Endodermal cell (in vitro differentiated cells): ENCODE measurements around the gene SLCO4C1. TPM values are rescaled to one million over a fixed set of nuclear protein-coding genes. Genes with fewer than 3 reads are reported as not detected.

ENCODE experiments used
- DNase-seq: peaks from one replicate; pipeline ENCODE4 v3.0.0-alpha.2; 2017
- H3K27ac ChIP-seq: 2 replicates; pipeline ENCODE4 v1.5.1; 2013; ENCODE audit warnings: mild to moderate bottlenecking, low read depth, low read length, moderate library complexity
- H3K27me3 ChIP-seq: 2 replicates; pipeline ENCODE4 v1.6.1; 2013; ENCODE audit warnings: mild to moderate bottlenecking, low read length, moderate library complexity; ENCODE audit not compliant: insufficient read depth, control insufficient read depth, poor library complexity, severe bottlenecking
- H3K36me3 ChIP-seq: 2 replicates; pipeline ENCODE4 v1.7.0; 2013; ENCODE audit warnings: mild to moderate bottlenecking, low read length, moderate library complexity; ENCODE audit not compliant: control insufficient read depth, insufficient read depth
- H3K4me1 ChIP-seq: one replicate; pipeline ENCODE4 v1.7.0; 2013; ENCODE audit warnings: low read length; ENCODE audit not compliant: control insufficient read depth, insufficient read depth
- H3K4me3 ChIP-seq: 2 replicates; pipeline ENCODE4 v1.5.1; 2013; ENCODE audit warnings: mild to moderate bottlenecking, low read length, moderate library complexity
- H3K9ac ChIP-seq: 2 replicates; pipeline ENCODE4 v1.6.1; 2013; ENCODE audit warnings: mild to moderate bottlenecking, low read length, moderate library complexity; ENCODE audit not compliant: poor library complexity, severe bottlenecking; ENCODE audit errors: extremely low read depth
- H3K9me3 ChIP-seq: 2 replicates; pipeline ENCODE4 v1.6.1; 2013; ENCODE audit warnings: mild to moderate bottlenecking, low read length, moderate library complexity; ENCODE audit not compliant: control insufficient read depth
- H3K27ac Mint-ChIP-seq: 2 replicates; pipeline ENCODE4 v1.8.0; 2020; ENCODE audit warnings: mixed read lengths
- H3K27me3 Mint-ChIP-seq: 2 replicates; pipeline ENCODE4 v1.8.0; 2021; ENCODE audit warnings: mild to moderate bottlenecking, mixed read lengths; ENCODE audit not compliant: insufficient read depth
- H3K36me3 Mint-ChIP-seq: 2 replicates; pipeline ENCODE4 v1.8.0; 2020; ENCODE audit warnings: low read depth, mixed read lengths
- H3K4me1 Mint-ChIP-seq: 2 replicates; pipeline ENCODE4 v1.8.0; 2020; ENCODE audit warnings: mixed read lengths
- H3K4me3 Mint-ChIP-seq: 2 replicates; pipeline ENCODE4 v1.8.0; 2020; ENCODE audit warnings: mild to moderate bottlenecking, moderate library complexity, mixed read lengths
- H3K9me3 Mint-ChIP-seq: 2 replicates; pipeline ENCODE4 v1.8.0; 2020; ENCODE audit warnings: mild to moderate bottlenecking, mixed read lengths
- WGBS, 2 experiments: methylation state at CpG; one replicate each; pipeline versions ENCODE4 v1.1.5 to v1.1.7; 2013; ENCODE audit warnings: missing lambda C conversion rate in 2 of 2, mixed read lengths in 1 of 2; ENCODE audit not compliant: insufficient coverage in 1 of 2, insufficient read length in 1 of 2; 5-methylcytosine and 5-hydroxymethylcytosine counted together
- total RNA-seq, 2 donors: library from RNA; stranded (reverse); fragmentation: NEBNext Ultra II Directional in 1 of 2; extraction: Animal tissue kit (Norgen Biotek cat#: 25700) in 1 of 2; gene quantifications; 2 replicates in 1 of 2; 3 replicates in 1 of 2; pipeline ENCODE4 v1.2.1, GENCODE V29; 2021
- TF ChIP-seq, protein P1 (sequence below): fragments of 200-600 bp; sonication (generic); conservative IDR thresholded peaks from 2 replicates; pipeline ENCODE4 v1.5.0; 2021; ENCODE audit warnings: antibody characterized with exemption, mild to moderate bottlenecking

SLCO4C1 gene
- total RNA-seq, 2 donors from 2014 or later, result 1.9 to 3.6 TPM

- peaks cover 19% of the 10 kb centered on the region for H3K27me3 Mint-ChIP-seq
Measured at GRCh38 chr5:102218159-102218558, 77.9 kb downstream of the SLCO4C1 start.

DNA sequence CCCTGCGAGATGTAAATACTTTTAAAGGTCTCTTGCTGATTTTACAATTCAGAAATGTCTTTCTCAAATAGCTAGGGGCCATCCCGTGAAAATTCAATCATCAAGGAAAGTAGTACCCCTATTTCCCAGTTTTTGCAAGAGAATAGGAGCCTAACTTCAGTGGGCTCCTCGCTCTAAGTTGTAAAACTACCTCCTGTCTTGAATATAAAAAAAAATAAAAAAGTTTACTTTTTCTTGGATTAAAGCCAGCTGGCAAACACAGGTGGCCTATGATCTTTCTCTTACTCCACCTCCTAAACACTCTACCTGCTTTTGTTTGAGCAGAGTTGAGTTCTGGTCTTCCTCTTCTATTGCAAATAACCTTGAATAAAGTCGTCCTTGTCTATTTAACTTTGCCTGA, 79.4 kb downstream of the SLCO4C1 start:
- H3K27ac ChIP-seq, result no peak overlapping the region
- Mint-ChIP-seq H3K4me1 (peaks cover 11% of the 10 kb centered on the region), H3K4me3 (no peak overlapping the region), H3K9me3 (peaks cover 14% of the 10 kb centered on the region), H3K27ac (no peak overlapping the region), H3K36me3 (peaks cover 2% of the 10 kb centered on the region), H3K27me3 (peaks cover 26% of the 10 kb centered on the region)
- no peak for DNase-seq
- H3K4me3 ChIP-seq, result no peak overlapping the region
- H3K9ac ChIP-seq, result no peak overlapping the region
- H3K27me3 ChIP-seq, result no peaks in the 10 kb centered on the region
- no peaks in the 10 kb centered on the region for H3K36me3 ChIP-seq
- H3K9me3 ChIP-seq, result peaks cover 6% of the 10 kb centered on the region
- TF ChIP-seq, protein P1, sequence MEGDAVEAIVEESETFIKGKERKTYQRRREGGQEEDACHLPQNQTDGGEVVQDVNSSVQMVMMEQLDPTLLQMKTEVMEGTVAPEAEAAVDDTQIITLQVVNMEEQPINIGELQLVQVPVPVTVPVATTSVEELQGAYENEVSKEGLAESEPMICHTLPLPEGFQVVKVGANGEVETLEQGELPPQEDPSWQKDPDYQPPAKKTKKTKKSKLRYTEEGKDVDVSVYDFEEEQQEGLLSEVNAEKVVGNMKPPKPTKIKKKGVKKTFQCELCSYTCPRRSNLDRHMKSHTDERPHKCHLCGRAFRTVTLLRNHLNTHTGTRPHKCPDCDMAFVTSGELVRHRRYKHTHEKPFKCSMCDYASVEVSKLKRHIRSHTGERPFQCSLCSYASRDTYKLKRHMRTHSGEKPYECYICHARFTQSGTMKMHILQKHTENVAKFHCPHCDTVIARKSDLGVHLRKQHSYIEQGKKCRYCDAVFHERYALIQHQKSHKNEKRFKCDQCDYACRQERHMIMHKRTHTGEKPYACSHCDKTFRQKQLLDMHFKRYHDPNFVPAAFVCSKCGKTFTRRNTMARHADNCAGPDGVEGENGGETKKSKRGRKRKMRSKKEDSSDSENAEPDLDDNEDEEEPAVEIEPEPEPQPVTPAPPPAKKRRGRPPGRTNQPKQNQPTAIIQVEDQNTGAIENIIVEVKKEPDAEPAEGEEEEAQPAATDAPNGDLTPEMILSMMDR, result no peak
- 36 to 67% methylated on average over 1 to 4 of the region's 4 CpGs for WGBS, 2 experiments
- H3K4me1 ChIP-seq, result no peaks in the 10 kb centered on the region

More at GRCh38 chr5:102218159-102218558, 77.9 kb downstream of the SLCO4C1 start:
- Histone ChIP-seq H3K27me3 (no peaks in the 10 kb centered on the region), H3K4me3 (no peak overlapping the region), H3K9ac (no peak overlapping the region), H3K27ac (no peak overlapping the region), H3K36me3 (no peaks in the 10 kb centered on the region), H3K9me3 (peaks cover 15% of the 10 kb centered on the region), H3K4me1 (no peaks in the 10 kb centered on the region)
- H3K4me3 Mint-ChIP-seq, result no peak overlapping the region
- WGBS, 2 experiments, result 71 to 100% methylated on average over 1 of the region's 1 CpG
- TF ChIP-seq, protein P1, result no peak
- no peak for DNase-seq
- peaks cover 2% of the 10 kb centered on the region for H3K36me3 Mint-ChIP-seq
- H3K27ac Mint-ChIP-seq, result no peak overlapping the region
- H3K4me1 Mint-ChIP-seq, result peaks cover 11% of the 10 kb centered on the region
- peaks cover 23% of the 10 kb centered on the region for H3K9me3 Mint-ChIP-seq

DNA sequence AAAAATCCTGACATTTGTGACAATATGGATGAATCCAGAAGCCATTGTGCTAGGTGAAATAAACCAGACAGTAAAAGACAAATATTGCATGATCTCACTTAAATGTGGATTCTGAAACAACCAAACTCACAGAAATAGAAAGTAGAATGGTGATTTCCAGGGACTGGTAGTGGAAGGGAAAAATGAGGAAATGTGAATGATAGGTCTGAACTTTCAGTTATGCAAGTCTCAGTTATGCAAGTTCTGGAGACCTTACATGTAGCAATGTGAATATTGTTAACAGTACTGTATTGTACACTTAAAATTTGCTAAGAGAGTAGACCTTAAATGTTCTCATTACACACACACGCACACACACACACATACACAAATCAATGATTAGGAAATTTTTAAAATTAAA, 84.9 kb downstream of the SLCO4C1 start:
- H3K4me3 ChIP-seq, result no peak overlapping the region
- H3K9ac ChIP-seq, result no peak overlapping the region
- H3K9me3 ChIP-seq, result no peaks in the 10 kb centered on the region
- no peaks in the 10 kb centered on the region for H3K27me3 ChIP-seq
- peaks cover 2% of the 10 kb centered on the region for H3K9me3 Mint-ChIP-seq
- no peak for DNase-seq
- no peak overlapping the region for H3K27ac Mint-ChIP-seq
- peaks cover 5% of the 10 kb centered on the region for H3K4me1 Mint-ChIP-seq
- peaks cover 16% of the 10 kb centered on the region for H3K27me3 Mint-ChIP-seq
- no peaks in the 10 kb centered on the region for H3K36me3 ChIP-seq
- no CpG with 5 or more reads among the region's 1 CpG for WGBS, 2 experiments
- H3K27ac ChIP-seq, result no peak overlapping the region
- H3K4me1 ChIP-seq, result no peaks in the 10 kb centered on the region
- TF ChIP-seq, protein P1, result no peak
- no peak overlapping the region for H3K4me3 Mint-ChIP-seq
- H3K36me3 Mint-ChIP-seq, result peaks cover 4% of the 10 kb centered on the region
